ENCODE data around the gene KCNV2. TPM values are rescaled to one million over a fixed set of nuclear protein-coding genes. Genes with fewer than 3 reads are reported as not detected.
A peak's percentile ranks its signal among the peaks of the same experiment; 100 is the strongest.

KCNV2 gene
- total RNA-seq, 4 donors from 2014 or later, result not detected

DNA sequence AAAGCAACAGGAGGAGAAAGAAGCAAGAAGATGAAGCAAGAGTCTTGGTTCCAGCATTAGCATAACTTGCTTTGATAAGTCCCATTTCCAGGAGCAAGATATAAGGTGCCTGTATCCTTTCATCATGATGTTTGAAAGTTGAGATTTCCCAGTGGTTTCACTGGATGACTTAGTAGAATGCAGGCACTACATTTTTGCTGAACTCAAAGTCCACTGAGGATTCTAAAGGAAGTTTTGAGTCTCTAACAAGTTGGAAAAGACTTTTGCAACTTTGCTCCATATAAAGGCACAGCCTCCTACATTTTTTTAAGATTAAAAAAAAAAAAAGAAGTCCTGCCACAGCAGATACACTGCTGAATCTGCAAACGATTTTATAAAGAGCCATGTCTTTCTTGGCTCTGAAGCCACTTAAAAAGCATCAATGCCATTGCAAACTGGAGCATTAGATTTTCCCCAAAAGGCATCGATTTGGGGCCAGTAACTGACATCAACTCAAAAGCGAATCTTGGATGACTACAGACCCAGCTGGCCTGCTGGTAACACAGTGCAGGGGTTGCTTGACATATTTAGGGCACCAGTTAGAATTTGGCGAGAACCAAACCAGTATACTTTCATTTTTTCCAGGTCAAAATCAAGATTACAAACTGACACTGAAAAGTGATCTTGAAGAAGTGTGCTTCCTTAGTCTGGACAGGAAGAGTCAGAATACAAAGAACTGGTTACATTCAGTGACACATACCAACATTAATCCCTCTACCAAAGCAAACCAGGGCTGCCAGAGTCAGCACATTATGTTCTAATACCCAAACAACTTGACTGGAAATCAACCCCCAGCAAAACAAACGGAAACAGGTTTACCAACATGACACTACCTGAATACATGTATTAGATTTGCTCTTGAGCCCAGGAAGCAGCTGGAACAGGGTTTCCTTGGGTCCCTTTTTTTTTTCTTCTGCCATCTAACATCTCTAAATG, 39.1 kb upstream of the KCNV2 start:
- Histone ChIP-seq H3K27ac (peak overlapping the region in 2 of 4 donors; percentile 4 to 17), H3K4me1 (peaks cover 0 to 16% (median 0%) of the 10 kb centered on the region in 3 donors), H3K36me3 (no peaks in the 10 kb centered on the region), H3K4me3 (no peak overlapping the region), H3K27me3 (no peaks in the 10 kb centered on the region), H3K9me3 (no peaks in the 10 kb centered on the region)
- WGBS, 2 donors (ENCODE audit: low coverage in 1 of 2), result 16 to 43% methylated on average over 3 to 5 of the region's 5 CpGs
- TF ChIP-seq CTCF (IDR thresholded peaks at IDR 0.05), result no peak
- TF ChIP-seq EP300 (IDR thresholded peaks at IDR 0.05), result no peak
- TF ChIP-seq POLR2A (IDR thresholded peaks at IDR 0.05), result no peak
- TF ChIP-seq POLR2AphosphoS5 (IDR thresholded peaks at IDR 0.05), result no peak
- no peak for ATAC-seq

DNA sequence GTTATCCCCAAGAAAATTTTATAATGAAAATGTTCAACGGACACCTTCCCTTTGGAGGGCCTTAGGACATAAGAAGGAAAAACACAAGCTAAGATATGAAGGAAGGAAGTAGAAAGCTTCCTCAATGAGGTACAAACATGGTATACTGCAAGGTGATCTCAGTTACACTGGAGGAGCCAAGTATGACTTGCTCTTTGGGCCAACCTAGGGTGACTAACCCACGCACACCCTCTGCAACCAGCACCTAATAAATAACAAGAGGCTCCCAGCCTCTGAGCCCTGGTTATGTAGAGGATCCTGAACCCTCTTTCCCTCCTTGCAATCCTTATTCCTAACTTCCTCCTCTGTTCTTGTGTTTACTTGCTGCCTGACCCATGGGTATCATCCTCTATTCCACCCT, 38.3 kb upstream of the KCNV2 start:
- no peaks in the 10 kb centered on the region for H3K36me3 ChIP-seq
- 82 to 95% methylated on average over 2 of the region's 2 CpGs for WGBS, 2 donors (ENCODE audit: low coverage in 1 of 2)
- ATAC-seq, result no peak

GRCh38 chr9:2681981-2682380, 35.3 kb upstream of the KCNV2 start:
- Histone ChIP-seq H3K4me3 (no peak overlapping the region), H3K4me1 (peaks cover 0 to 16% (median 0%) of the 10 kb centered on the region in 3 donors), H3K27me3 (no peaks in the 10 kb centered on the region), H3K36me3 (no peaks in the 10 kb centered on the region), H3K9me3 (no peaks in the 10 kb centered on the region), H3K27ac (no peak overlapping the region)
- WGBS, 2 donors (ENCODE audit: low coverage in 1 of 2), result 70 to 89% methylated on average over 1 of the region's 1 CpG
- TF ChIP-seq EP300 (IDR thresholded peaks at IDR 0.05), result no peak
- no peak for TF ChIP-seq POLR2A (IDR thresholded peaks at IDR 0.05)
- TF ChIP-seq CTCF (IDR thresholded peaks at IDR 0.05), result no peak
- no peak for TF ChIP-seq POLR2AphosphoS5 (IDR thresholded peaks at IDR 0.05)
- no peak for ATAC-seq

More for the DNA sequence above, 38.3 kb upstream of the KCNV2 start:
- no peak overlapping the region for H3K4me3 ChIP-seq
- no peaks in the 10 kb centered on the region for H3K9me3 ChIP-seq
- peaks cover 0 to 16% (median 0%) of the 10 kb centered on the region in 3 donors for H3K4me1 ChIP-seq
- H3K27ac ChIP-seq, result peak overlapping the region in 1 of 4 donors; percentile 4
- no peaks in the 10 kb centered on the region for H3K27me3 ChIP-seq
- no peak for TF ChIP-seq POLR2A (IDR thresholded peaks at IDR 0.05)
- TF ChIP-seq CTCF (IDR thresholded peaks at IDR 0.05), result no peak
- no peak for TF ChIP-seq POLR2AphosphoS5 (IDR thresholded peaks at IDR 0.05)
- no peak for TF ChIP-seq EP300 (IDR thresholded peaks at IDR 0.05)

DNA sequence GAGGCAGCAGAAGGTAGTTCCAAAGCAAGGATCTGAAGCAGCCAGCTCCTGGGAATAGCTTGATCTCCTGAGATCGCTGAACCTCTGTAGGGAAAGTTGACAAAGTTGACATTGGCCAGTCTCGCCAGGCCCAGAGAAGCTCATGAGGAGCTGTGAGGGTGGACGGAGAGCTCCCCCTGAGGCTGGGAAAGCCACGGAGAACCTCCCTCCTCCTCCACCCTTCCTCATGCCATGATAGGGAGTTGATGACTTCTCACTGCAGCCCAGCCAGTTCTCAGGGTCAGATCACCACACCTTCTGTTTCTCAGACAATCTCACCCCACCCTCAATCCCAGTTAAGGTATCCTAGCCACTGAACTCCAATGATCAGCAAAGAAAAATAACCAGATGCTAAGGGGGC, 30.4 kb upstream of the KCNV2 start:
- 100% methylated on average over 1 of the region's 4 CpGs; no CpG with 5 or more reads in 1 of the 2 donors for WGBS, 2 donors (ENCODE audit: low coverage in 1 of 2)
- Histone ChIP-seq H3K27me3 (no peaks in the 10 kb centered on the region), H3K36me3 (no peaks in the 10 kb centered on the region), H3K4me3 (no peak overlapping the region), H3K4me1 (no peaks in the 10 kb centered on the region), H3K27ac (no peak overlapping the region), H3K9me3 (no peaks in the 10 kb centered on the region)
- ATAC-seq, result no peak
- TF ChIP-seq POLR2AphosphoS5 (IDR thresholded peaks at IDR 0.05) (no peak), CTCF (IDR thresholded peaks at IDR 0.05) (no peak), EP300 (IDR thresholded peaks at IDR 0.05) (no peak), POLR2A (IDR thresholded peaks at IDR 0.05) (no peak)

GRCh38 chr9:2688636-2689035, 28.7 kb upstream of the KCNV2 start:
- 92 to 97% methylated on average over 3 of the region's 3 CpGs for WGBS, 2 donors (ENCODE audit: low coverage in 1 of 2)
- no peaks in the 10 kb centered on the region for H3K9me3 ChIP-seq
- TF ChIP-seq EP300 (IDR thresholded peaks at IDR 0.05) (no peak), POLR2AphosphoS5 (IDR thresholded peaks at IDR 0.05) (no peak), CTCF (IDR thresholded peaks at IDR 0.05) (no peak), POLR2A (IDR thresholded peaks at IDR 0.05) (no peak)
- no peaks in the 10 kb centered on the region for H3K27me3 ChIP-seq
- H3K27ac ChIP-seq, result no peak overlapping the region
- no peak overlapping the region for H3K4me3 ChIP-seq
- H3K4me1 ChIP-seq, result no peaks in the 10 kb centered on the region
- H3K36me3 ChIP-seq, result no peaks in the 10 kb centered on the region
- ATAC-seq, result no peak

Measured in gastroesophageal sphincter (tissue), 4 donors.